HG03175 (cell line): ENCODE measurements around the gene SEZ6L.

Experiments
- ATAC-seq: cut with Tn5 transposase; IDR thresholded peaks from one replicate; pipeline ENCODE4 v1.9.1; 2021; ENCODE audit warnings: mild to moderate bottlenecking, moderate library complexity; ENCODE audit not compliant: unreplicated experiment

SEZ6L gene

GRCh38 chr22:26169315-26170111, at the start of gene SEZ6L:
SEZ6L (plus strand) TSS chr22:26169462; CDS start chr22:26169670, 208 bp downstream.
- no peak for ATAC-seq

- ATAC-seq, result no peak
Observed at GRCh38 chr22:26122920-26123468, 46.3 kb upstream of the SEZ6L start.

GRCh38 chr22:26124991-26125725, 44.1 kb upstream of the SEZ6L start:
- ATAC-seq, result no peak

- ATAC-seq, result no peak
Observed at GRCh38 chr22:26127126-26127525, 42.1 kb upstream of the SEZ6L start.

GRCh38 chr22:26127556-26127955, 41.7 kb upstream of the SEZ6L start:
- no peak for ATAC-seq

- no peak for ATAC-seq
Observed at GRCh38 chr22:26131589-26132154, 37.6 kb upstream of the SEZ6L start.

- no peak for ATAC-seq
Observed at GRCh38 chr22:26134654-26135330, 34.5 kb upstream of the SEZ6L start.

GRCh38 chr22:26135806-26136205, 33.5 kb upstream of the SEZ6L start:
- no peak for ATAC-seq

- ATAC-seq, result no peak
Observed at GRCh38 chr22:26139310-26139709, 30.0 kb upstream of the SEZ6L start.

GRCh38 chr22:26141831-26142230, 27.4 kb upstream of the SEZ6L start:
- ATAC-seq, result no peak

GRCh38 chr22:26143806-26144325, 25.4 kb upstream of the SEZ6L start:
- no peak for ATAC-seq

GRCh38 chr22:26159886-26160285, 9.4 kb upstream of the SEZ6L start:
- no peak for ATAC-seq

GRCh38 chr22:26161746-26162145, 7.5 kb upstream of the SEZ6L start:
- ATAC-seq, result no peak

- ATAC-seq, result no peak
Observed at GRCh38 chr22:26162926-26163325, 6.3 kb upstream of the SEZ6L start.

GRCh38 chr22:26164174-26164573, 5.1 kb upstream of the SEZ6L start:
- no peak for ATAC-seq

GRCh38 chr22:26168330-26168851, 871 bp upstream of the SEZ6L start:
- ATAC-seq, result no peak

GRCh38 chr22:26168939-26169314, 335 bp upstream of the SEZ6L start:
- ATAC-seq, result no peak

- ATAC-seq, result no peak
Observed at GRCh38 chr22:26170112-26170492, 840 bp downstream of the SEZ6L start.

- no peak for ATAC-seq
Observed at GRCh38 chr22:26170795-26171580, 1.7 kb downstream of the SEZ6L start.
